ENCODE results near the gene NEMF.

GRCh38 chr14:49808780-49809179 is 43.8 kb downstream of the NEMF start:
- no peak for TF ChIP-seq CTCF (IDR thresholded peaks at IDR 0.05)
- no peak for TF ChIP-seq EP300 (IDR thresholded peaks at IDR 0.05; ENCODE audit: low read depth)
- no peak for TF ChIP-seq POLR2AphosphoS5 (IDR thresholded peaks at IDR 0.05)
